ENCODE results near the gene RBM47. TPM values are rescaled to one million over a fixed set of nuclear protein-coding genes. Genes with fewer than 3 reads are reported as not detected.
"Not testable (repeated sequence)": the region's sequence is repeated elsewhere in the genome, so short reads cannot be mapped to it uniquely, and the experiment has no call there.

Gene RBM47
- total RNA-seq, 2 experiments from 2014 or later: 0.60 to 0.66 TPM

DNA sequence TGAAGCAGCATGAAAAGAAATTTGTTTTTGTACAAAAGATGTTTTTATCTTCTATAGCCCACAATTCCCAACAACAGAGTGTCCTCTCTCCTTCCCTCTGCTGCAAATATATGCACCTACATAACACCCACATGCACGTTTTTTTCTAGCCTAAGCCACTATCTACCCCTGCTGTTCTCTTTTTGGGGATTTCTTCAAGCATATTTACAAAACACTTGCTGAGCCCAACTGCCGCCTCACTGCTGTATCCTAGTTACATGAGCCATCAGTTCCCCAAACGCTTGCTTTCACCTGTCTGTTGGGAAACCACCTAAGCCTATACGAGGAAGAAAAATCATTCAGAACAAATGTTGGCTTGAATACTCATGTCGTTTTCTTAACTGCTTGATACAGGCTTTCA is 167.3 kb downstream of the RBM47 start:
- ATAC-seq (no peak), DNase-seq (no peak)
- Mint-ChIP-seq H3K9me3 (ENCODE audit: insufficient read depth) (no peaks in the 10 kb centered on the region), H3K27ac (no peak overlapping the region), H3K4me3 (no peak overlapping the region), H3K36me3 (ENCODE audit: low read depth) (no peaks in the 10 kb centered on the region), H3K4me1 (ENCODE audit: low read depth) (peaks cover 3% of the 10 kb centered on the region), H3K27me3 (ENCODE audit: low read depth) (peaks cover 4% of the 10 kb centered on the region)
- CTCF ChIA-PET: interaction anchor here (1.8 kb wide), 1 partner anchor 15 kb away, joined by 5 read pairs; no protein-coding TSS in a partner anchor
- POLR2A ChIA-PET: no interaction called here

DNA sequence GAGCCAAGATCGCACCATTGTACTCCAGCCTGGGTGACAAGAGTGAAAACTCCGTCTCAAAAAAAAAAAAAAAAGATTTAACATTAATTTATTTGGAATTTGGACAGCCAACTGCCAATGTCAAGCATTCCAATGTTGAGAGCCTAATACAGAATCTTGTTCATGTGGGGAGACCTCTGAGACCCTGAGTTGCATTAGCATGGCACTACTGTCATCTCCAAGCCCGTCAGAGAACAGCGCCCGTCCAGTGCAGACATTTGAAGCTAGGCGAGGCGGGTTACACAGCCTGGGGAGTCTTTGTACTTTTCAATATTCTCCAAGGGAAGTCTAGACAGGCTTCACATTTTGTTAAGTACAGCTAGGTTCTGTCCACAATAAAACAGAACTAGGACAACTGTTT is 167.8 kb downstream of the RBM47 start:
- peaks cover 3% of the 10 kb centered on the region for H3K4me1 Mint-ChIP-seq (ENCODE audit: low read depth)
- POLR2A ChIA-PET: no interaction called here
- no peak overlapping the region for H3K4me3 Mint-ChIP-seq
- no peak for DNase-seq
- no peak for ATAC-seq
- H3K9me3 Mint-ChIP-seq (ENCODE audit: insufficient read depth): no peaks in the 10 kb centered on the region
- H3K36me3 Mint-ChIP-seq (ENCODE audit: low read depth): no peaks in the 10 kb centered on the region
- CTCF ChIA-PET: interaction anchor here (1.8 kb wide), 1 partner anchor 14 kb away, joined by 5 read pairs; no protein-coding TSS in a partner anchor
- H3K27me3 Mint-ChIP-seq (ENCODE audit: low read depth): peaks cover 4% of the 10 kb centered on the region
- no peak overlapping the region for H3K27ac Mint-ChIP-seq

DNA sequence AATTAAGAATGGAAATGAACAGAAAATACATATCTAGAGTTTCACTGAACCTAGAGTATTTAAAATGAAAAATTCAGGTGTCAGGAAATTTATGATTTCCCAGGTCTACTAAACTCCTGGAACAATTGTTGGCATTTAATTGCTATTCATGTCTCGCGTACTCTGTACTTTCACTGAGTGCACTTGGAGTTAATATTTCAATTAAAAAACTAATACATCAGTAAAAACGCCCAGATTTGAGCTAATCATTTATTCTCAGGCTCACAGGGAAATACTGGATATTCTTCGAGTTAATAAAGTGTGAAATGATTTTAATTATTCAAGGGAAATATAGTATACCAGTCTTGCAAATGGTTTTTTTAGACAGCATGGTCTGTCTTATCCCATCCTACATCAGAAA is 168.6 kb downstream of the RBM47 start:
- ChIA-PET CTCF (no interaction called here), POLR2A (interaction anchor here (0.6 kb wide), 1 partner anchor 23 kb away, joined by 3 read pairs; no protein-coding TSS in a partner anchor)
- Mint-ChIP-seq H3K36me3 (ENCODE audit: low read depth) (no peaks in the 10 kb centered on the region), H3K9me3 (ENCODE audit: insufficient read depth) (no peaks in the 10 kb centered on the region), H3K27ac (no peak overlapping the region), H3K4me1 (ENCODE audit: low read depth) (peaks cover 3% of the 10 kb centered on the region), H3K4me3 (no peak overlapping the region), H3K27me3 (ENCODE audit: low read depth) (peaks cover 4% of the 10 kb centered on the region)
- ATAC-seq (no peak), DNase-seq (no peak)

GRCh38 chr4:40458683-40459082 is 171.0 kb downstream of the RBM47 start:
- no peaks in the 10 kb centered on the region for H3K36me3 Mint-ChIP-seq (ENCODE audit: low read depth)

DNA sequence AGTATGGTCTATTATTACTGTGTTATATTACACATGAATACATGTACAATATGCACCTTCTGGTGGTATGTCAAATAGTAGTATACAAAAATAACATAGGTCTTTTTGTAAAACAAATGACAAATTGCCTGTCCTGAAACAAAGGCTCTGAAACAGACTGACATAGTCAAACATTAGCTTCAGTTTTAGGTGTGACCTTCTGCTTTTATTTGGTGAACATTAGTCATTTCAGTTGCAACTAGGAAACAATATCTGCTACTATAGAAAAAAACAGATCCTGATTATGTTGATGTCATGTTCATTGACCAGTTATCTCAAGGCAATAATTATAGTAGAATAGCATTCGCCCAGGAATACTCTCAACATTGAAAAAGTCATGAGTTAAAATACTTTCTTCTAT is 171.6 kb downstream of the RBM47 start:
- DNase-seq (no peak), ATAC-seq (no peak)
- H3K4me3 Mint-ChIP-seq: no peak overlapping the region

More at GRCh38 chr4:40458683-40459082, 171.0 kb downstream of the RBM47 start:
- Mint-ChIP-seq H3K4me1 (ENCODE audit: low read depth) (peaks cover 4% of the 10 kb centered on the region), H3K27me3 (ENCODE audit: low read depth) (peaks cover 3% of the 10 kb centered on the region), H3K9me3 (ENCODE audit: insufficient read depth) (no peaks in the 10 kb centered on the region), H3K4me3 (no peak overlapping the region), H3K27ac (no peak overlapping the region)
- CTCF ChIA-PET: interaction anchor here (0.7 to 1.4 kb wide), 2 partner anchors 10 to 57 kb away, joined by 3 read pairs; no protein-coding TSS in a partner anchor
- POLR2A ChIA-PET: no interaction called here
- ATAC-seq (no peak), DNase-seq (no peak)

GRCh38 chr4:40455340-40455902 is 174.2 kb downstream of the RBM47 start:
- no peak overlapping the region for H3K4me3 Mint-ChIP-seq
- H3K27ac Mint-ChIP-seq: no peak overlapping the region
- POLR2A ChIA-PET: no interaction called here
- H3K4me1 Mint-ChIP-seq (ENCODE audit: low read depth): peaks cover 23% of the 10 kb centered on the region
- H3K36me3 Mint-ChIP-seq (ENCODE audit: low read depth): peaks cover 3% of the 10 kb centered on the region
- H3K9me3 Mint-ChIP-seq (ENCODE audit: insufficient read depth): no peaks in the 10 kb centered on the region
- DNase-seq (no peak), ATAC-seq (no peak)
- CTCF ChIA-PET: no interaction called here
- no peaks in the 10 kb centered on the region for H3K27me3 Mint-ChIP-seq (ENCODE audit: low read depth)

More for the DNA sequence above, 171.6 kb downstream of the RBM47 start:
- Mint-ChIP-seq H3K9me3 (ENCODE audit: insufficient read depth) (no peaks in the 10 kb centered on the region), H3K4me1 (ENCODE audit: low read depth) (peaks cover 8% of the 10 kb centered on the region), H3K27me3 (ENCODE audit: low read depth) (peaks cover 2% of the 10 kb centered on the region), H3K27ac (no peak overlapping the region), H3K36me3 (ENCODE audit: low read depth) (no peaks in the 10 kb centered on the region)
- ChIA-PET CTCF (interaction anchor here (0.7 kb wide), 1 partner anchor 58 kb away, joined by 3 read pairs; no protein-coding TSS in a partner anchor), POLR2A (no interaction called here)

DNA sequence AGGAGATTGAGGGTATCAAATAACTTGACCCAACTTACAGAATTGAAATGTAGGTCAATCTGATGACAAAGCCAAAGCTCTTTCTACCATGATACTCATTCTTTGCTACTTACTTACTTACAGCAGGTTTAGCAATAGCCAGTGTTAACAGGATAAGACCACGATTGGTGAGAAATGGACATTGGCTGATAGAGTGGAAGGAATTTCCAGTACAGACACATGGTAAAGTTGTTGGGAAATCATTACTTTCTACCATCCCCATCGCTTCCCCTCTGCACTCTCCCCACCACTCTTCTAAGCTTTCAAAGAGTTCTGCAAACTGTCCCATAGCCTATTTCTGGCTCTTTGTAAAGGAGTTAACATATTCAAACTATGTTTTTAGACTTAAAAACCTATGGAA is 174.8 kb downstream of the RBM47 start:
- ATAC-seq: no peak
- CTCF ChIA-PET: no interaction called here
- Mint-ChIP-seq H3K4me3 (no peak overlapping the region), H3K36me3 (ENCODE audit: low read depth) (peaks cover 3% of the 10 kb centered on the region), H3K9me3 (ENCODE audit: insufficient read depth) (no peaks in the 10 kb centered on the region), H3K27ac (no peak overlapping the region), H3K27me3 (ENCODE audit: low read depth) (no peaks in the 10 kb centered on the region), H3K4me1 (ENCODE audit: low read depth) (peaks cover 27% of the 10 kb centered on the region)
- POLR2A ChIA-PET: no interaction called here
- DNase-seq: no peak

DNA sequence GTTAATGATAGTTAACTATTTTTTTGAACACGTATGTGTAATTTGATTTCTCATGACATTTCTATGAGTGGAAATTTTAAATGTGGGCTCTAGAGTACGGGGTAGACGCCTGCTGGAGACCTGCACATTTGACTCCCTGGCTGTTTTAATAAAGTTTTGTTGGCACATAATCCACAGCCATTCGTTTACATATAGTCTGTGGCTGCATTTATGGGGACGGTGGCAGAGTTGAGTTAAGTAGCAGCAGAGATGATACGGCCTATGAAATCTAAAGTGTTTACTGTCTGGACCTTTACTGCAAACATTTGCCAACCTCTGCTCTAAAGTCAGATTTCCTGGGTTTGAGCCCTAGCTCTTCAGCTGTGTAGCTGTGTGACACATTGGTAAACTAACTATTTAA is 175.8 kb downstream of the RBM47 start:
- H3K4me1 Mint-ChIP-seq (ENCODE audit: low read depth): peaks cover 32% of the 10 kb centered on the region
- H3K27me3 Mint-ChIP-seq (ENCODE audit: low read depth): no peaks in the 10 kb centered on the region
- CTCF ChIA-PET: no interaction called here
- H3K36me3 Mint-ChIP-seq (ENCODE audit: low read depth): peaks cover 3% of the 10 kb centered on the region
- ATAC-seq (no peak), DNase-seq (no peak)
- no peak overlapping the region for H3K4me3 Mint-ChIP-seq
- H3K27ac Mint-ChIP-seq: no peak overlapping the region
- POLR2A ChIA-PET: no interaction called here
- no peaks in the 10 kb centered on the region for H3K9me3 Mint-ChIP-seq (ENCODE audit: insufficient read depth)

GRCh38 chr4:40448875-40449274 is 180.8 kb downstream of the RBM47 start:
- peaks cover 3% of the 10 kb centered on the region for H3K36me3 Mint-ChIP-seq (ENCODE audit: low read depth)
- no peak for DNase-seq
- peaks cover 32% of the 10 kb centered on the region for H3K4me1 Mint-ChIP-seq (ENCODE audit: low read depth)
- ATAC-seq: no peak
- H3K27me3 Mint-ChIP-seq (ENCODE audit: low read depth): no peaks in the 10 kb centered on the region
- CTCF ChIA-PET: no interaction called here
- no peaks in the 10 kb centered on the region for H3K9me3 Mint-ChIP-seq (ENCODE audit: insufficient read depth)
- no peak overlapping the region for H3K27ac Mint-ChIP-seq
- POLR2A ChIA-PET: no interaction called here
- no peak overlapping the region for H3K4me3 Mint-ChIP-seq

- CTCF ChIA-PET: interaction anchor here (1.2 kb wide), 1 partner anchor 16 kb away, joined by 5 read pairs; no protein-coding TSS in a partner anchor
- no peak overlapping the region for H3K27ac Mint-ChIP-seq
- H3K4me3 Mint-ChIP-seq: no peak overlapping the region
- no peak for DNase-seq
- POLR2A ChIA-PET: no interaction called here
- H3K4me1 Mint-ChIP-seq (ENCODE audit: low read depth): peaks cover 25% of the 10 kb centered on the region
- H3K9me3 Mint-ChIP-seq (ENCODE audit: insufficient read depth): peaks cover 7% of the 10 kb centered on the region
- no peaks in the 10 kb centered on the region for H3K27me3 Mint-ChIP-seq (ENCODE audit: low read depth)
- no peak for ATAC-seq
- peaks cover 9% of the 10 kb centered on the region for H3K36me3 Mint-ChIP-seq (ENCODE audit: low read depth)
Observed at GRCh38 chr4:40446839-40447238, 182.8 kb downstream of the RBM47 start.

GRCh38 chr4:40446261-40446750 is 183.4 kb downstream of the RBM47 start:
- CTCF ChIA-PET; POLR2A ChIA-PET; H3K4me3 Mint-ChIP-seq; H3K27me3 Mint-ChIP-seq (ENCODE audit: low read depth); DNase-seq; ATAC-seq; H3K27ac Mint-ChIP-seq: not testable (repeated sequence)
- Mint-ChIP-seq H3K4me1 (ENCODE audit: low read depth) (peaks cover 25% of the 10 kb centered on the region), H3K9me3 (ENCODE audit: insufficient read depth) (peaks cover 10% of the 10 kb centered on the region), H3K36me3 (ENCODE audit: low read depth) (peaks cover 12% of the 10 kb centered on the region)

DNA sequence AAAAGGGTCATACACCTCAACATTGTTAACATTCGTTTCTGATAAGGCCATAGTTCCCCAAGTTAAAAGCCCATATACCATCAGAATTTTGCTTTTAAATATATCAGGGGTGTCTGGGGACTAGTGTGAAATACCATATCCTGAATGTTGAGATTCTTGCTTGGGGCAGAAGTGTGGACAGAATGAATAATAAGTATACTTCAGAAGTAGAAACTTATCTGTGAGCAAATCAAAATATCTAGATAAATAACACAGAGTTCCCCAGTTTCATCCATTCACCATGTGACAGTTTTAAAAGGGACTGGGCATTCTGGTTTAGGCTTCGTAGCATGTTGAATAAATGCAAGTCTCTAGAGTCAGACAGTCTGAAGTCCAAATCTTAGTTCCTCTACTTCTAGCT is 184.0 kb downstream of the RBM47 start:
- H3K4me1 Mint-ChIP-seq (ENCODE audit: low read depth): peaks cover 27% of the 10 kb centered on the region
- ChIA-PET CTCF (no interaction called here), POLR2A (no interaction called here)
- H3K9me3 Mint-ChIP-seq (ENCODE audit: insufficient read depth): peaks cover 10% of the 10 kb centered on the region
- H3K4me3 Mint-ChIP-seq: no peak overlapping the region
- H3K27ac Mint-ChIP-seq: no peak overlapping the region
- ATAC-seq (no peak), DNase-seq (no peak)
- no peaks in the 10 kb centered on the region for H3K27me3 Mint-ChIP-seq (ENCODE audit: low read depth)
- H3K36me3 Mint-ChIP-seq (ENCODE audit: low read depth): peaks cover 10% of the 10 kb centered on the region

DNA sequence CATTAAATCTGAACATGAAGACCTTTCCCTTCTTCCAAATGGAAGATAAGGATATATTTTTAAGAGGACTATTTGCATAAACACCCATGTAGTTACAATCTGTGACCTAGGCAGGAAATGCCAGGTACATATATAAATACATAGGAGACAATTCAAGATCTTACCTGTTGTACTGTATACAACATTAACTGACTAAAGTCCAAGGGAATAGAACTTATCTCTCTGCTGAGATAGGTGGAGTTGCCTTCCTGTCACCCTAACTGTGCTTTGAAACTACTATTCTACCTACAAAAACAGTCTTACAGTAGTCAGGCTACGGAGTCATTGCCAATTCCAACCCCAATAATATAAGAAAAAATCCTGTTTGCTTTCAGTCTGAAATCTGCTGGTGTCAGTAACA is 188.2 kb downstream of the RBM47 start:
- no peak for DNase-seq
- no peak for ATAC-seq
- CTCF ChIA-PET: no interaction called here
- Mint-ChIP-seq H3K27ac (peak overlapping the region; percentile 6), H3K4me1 (ENCODE audit: low read depth) (peaks cover 38% of the 10 kb centered on the region), H3K4me3 (no peak overlapping the region), H3K9me3 (ENCODE audit: insufficient read depth) (peaks cover 17% of the 10 kb centered on the region), H3K27me3 (ENCODE audit: low read depth) (no peaks in the 10 kb centered on the region), H3K36me3 (ENCODE audit: low read depth) (peaks cover 20% of the 10 kb centered on the region)
- POLR2A ChIA-PET: no interaction called here

Data from activated CD8-positive, alpha-beta T cell treated with anti-CD3 and anti-CD28 coated beads, Interleukin-2, amount 10 ng/mL, durations not matched to agents 7 days and 5 days (primary cell).